Gastrocnemius medialis (tissue), 4 donors: Measurements from ENCODE around the gene AMPH.
"Not testable (repeated sequence)": the region's sequence is repeated elsewhere in the genome, so short reads cannot be mapped to it uniquely, and the experiment has no call there.

Experiments used
- CTCF ChIP-seq, 5 experiments: fragments of 450-650 bp in 3 of 5; fragments of 200-600 bp in 2 of 5; sonication (generic) in 2 of 5; IDR thresholded peaks in 4 of 5; conservative IDR thresholded peaks in 1 of 5; 1 replicate in 4 of 5; 2 replicates in 1 of 5; pipeline ENCODE4 v1.5.1; 2016 to 2019; ENCODE audit warnings: antibody characterized with exemption in 5 of 5, mild to moderate bottlenecking in 3 of 5, moderate library complexity in 3 of 5
- POLR2A ChIP-seq, 2 donors: fragments of 450-650 bp; IDR thresholded peaks; one replicate each; pipeline ENCODE4 v1.6.1; 2017; ENCODE audit warnings: antibody characterized with exemption in 2 of 2, mild to moderate bottlenecking in 2 of 2, moderate library complexity in 2 of 2

GRCh38 chr7:38571620-38572019 is 59.6 kb downstream of the AMPH start:
- TF ChIP-seq CTCF (IDR thresholded peaks at IDR 0.05 in 4 of 5, conservative IDR thresholded peaks at IDR 0.05 in 1 of 5); POLR2A (IDR thresholded peaks at IDR 0.05): not testable (repeated sequence)
